Thyroid gland (tissue), 4 donors: Measurements from ENCODE around the gene DSG4.

Experiments used
- CTCF ChIP-seq, 6 experiments: fragments of 200-600 bp in 3 of 6; fragments of 450-650 bp in 3 of 6; sonication (generic) in 3 of 6; IDR thresholded peaks; one replicate each; pipeline ENCODE4 v1.5.1; 2016 to 2019; ENCODE audit warnings: antibody characterized with exemption in 6 of 6, mild to moderate bottlenecking in 2 of 6, inconsistent platforms in 1 of 6, moderate library complexity in 1 of 6
- POLR2A ChIP-seq, 2 donors: fragments of 450-650 bp; IDR thresholded peaks; one replicate each; pipeline ENCODE4 v1.6.1; 2017; ENCODE audit warnings: antibody characterized with exemption in 2 of 2, mild to moderate bottlenecking in 2 of 2, moderate library complexity in 1 of 2

DNA sequence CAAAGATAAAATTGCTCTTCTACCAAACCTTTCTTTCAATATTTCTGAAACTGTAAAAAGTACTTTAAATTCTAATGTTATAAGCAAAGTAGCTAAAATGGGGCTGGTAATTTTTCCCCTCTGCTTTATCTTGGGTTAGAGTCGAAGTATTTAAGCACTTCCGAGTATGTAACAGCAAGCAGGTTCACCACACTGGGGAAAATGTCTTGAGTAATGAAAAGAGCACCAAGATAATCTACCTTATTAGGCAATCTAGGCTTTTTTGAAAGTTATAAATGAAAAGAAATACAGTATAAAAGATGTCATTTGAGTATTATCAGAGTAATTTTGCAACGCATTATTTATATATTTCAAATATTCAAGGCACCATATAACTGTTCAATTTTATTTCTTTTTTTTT, 70.3 kb downstream of the DSG4 start:
- TF ChIP-seq CTCF (IDR thresholded peaks at IDR 0.05) (no peak), POLR2A (IDR thresholded peaks at IDR 0.05) (no peak)
